GM12801 (cell line): ENCODE data around the gene CFAP119.

Experiments
- TF ChIP-seq, protein P1 (sequence below): IDR thresholded peaks from one replicate; pipeline ENCODE4 v1.5.1; 2011; ENCODE audit warnings: control low read depth; ENCODE audit not compliant: insufficient read length; ENCODE audit errors: extremely low read depth

CFAP119 gene

DNA sequence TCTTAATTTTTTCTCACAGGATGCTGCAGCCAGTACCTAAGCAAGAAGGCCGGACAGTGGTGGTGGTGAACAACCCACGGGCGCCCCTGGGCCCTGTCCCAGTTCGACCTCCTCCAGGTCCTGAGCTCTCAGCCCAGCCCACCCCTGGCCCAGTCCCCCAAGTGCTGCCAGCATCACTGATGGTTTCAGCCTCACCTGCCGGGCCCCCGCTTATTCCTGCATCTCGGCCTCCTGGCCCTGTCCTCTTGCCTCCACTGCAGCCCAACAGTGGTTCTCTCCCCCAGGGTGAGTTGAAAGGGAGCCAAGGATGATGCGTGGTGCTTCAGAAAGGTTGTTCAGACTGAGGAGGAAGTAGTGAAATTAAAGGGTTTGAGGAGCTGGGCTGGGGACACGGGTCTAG lies 41.2 kb downstream of the CFAP119 start:
- TF ChIP-seq, protein P1, sequence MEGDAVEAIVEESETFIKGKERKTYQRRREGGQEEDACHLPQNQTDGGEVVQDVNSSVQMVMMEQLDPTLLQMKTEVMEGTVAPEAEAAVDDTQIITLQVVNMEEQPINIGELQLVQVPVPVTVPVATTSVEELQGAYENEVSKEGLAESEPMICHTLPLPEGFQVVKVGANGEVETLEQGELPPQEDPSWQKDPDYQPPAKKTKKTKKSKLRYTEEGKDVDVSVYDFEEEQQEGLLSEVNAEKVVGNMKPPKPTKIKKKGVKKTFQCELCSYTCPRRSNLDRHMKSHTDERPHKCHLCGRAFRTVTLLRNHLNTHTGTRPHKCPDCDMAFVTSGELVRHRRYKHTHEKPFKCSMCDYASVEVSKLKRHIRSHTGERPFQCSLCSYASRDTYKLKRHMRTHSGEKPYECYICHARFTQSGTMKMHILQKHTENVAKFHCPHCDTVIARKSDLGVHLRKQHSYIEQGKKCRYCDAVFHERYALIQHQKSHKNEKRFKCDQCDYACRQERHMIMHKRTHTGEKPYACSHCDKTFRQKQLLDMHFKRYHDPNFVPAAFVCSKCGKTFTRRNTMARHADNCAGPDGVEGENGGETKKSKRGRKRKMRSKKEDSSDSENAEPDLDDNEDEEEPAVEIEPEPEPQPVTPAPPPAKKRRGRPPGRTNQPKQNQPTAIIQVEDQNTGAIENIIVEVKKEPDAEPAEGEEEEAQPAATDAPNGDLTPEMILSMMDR, result no peak

DNA sequence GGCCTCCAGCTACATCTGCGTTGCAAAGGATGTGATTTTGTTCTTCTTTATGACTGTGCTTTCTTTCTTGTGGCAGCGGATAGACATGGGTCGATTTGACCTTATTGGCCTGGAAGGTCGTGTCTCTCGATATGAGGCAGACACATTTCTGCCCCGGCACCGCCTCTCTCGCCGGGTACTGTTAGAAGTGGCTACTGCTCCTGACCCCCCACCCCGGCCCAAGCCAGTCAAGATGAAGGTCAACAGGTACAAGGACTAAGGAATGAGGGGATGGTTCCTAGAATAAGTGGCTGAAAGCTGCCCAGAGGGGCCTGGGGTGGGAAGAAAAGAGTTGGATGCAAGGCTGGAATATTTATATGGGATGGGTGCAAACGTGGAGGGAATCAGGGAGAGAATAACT lies 41.8 kb downstream of the CFAP119 start:
- TF ChIP-seq, protein P1, result no peak

DNA sequence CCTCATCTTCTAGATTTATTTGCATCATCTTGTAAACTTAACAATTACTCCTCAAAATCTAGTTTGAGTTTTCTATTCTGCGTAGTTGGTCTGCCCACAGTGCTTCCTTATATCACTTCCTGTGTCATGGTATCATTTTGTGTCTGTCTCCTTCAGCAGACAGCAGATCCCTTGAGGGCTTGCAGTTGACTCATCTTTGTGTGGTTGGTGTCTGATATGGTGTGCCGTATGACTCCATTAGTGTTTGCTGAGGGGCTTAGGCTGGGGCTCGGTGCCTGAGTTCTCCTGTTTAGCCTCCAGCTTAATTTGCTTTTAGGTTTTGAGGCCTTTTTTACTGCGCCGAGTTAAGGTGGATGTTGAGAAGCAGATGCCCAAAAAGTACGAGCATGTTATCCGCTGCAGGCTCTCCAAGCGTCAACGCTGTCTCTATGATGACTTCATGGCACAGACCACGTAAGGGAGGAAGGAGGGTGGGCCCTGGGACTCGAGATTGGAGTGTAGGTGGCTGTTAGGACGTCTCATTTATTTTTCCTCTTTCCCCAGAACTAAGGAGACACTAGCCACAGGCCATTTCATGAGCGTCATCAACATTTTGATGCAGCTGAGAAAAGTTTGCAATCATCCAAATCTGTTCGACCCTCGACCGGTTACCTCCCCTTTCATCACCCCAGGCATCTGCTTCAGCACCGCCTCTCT lies 46.0 kb downstream of the CFAP119 start:
- TF ChIP-seq, protein P1, result no peak

DNA sequence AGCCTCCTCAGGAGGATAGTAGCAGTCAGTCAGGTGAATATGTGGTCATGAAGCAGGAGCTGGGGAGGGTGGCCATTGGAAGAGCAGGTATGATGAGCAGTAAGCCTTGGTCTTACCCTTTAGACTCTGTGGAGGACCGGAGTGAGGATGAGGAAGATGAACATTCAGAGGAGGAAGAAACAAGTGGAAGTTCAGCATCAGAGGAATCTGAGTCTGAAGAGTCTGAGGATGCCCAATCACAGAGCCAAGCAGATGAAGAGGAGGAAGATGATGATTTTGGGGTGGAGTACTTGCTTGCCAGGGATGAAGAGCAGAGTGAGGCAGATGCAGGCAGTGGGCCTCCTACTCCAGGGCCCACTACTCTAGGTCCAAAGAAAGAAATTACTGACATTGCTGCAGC lies 50.1 kb downstream of the CFAP119 start:
- TF ChIP-seq, protein P1, result no peak

DNA sequence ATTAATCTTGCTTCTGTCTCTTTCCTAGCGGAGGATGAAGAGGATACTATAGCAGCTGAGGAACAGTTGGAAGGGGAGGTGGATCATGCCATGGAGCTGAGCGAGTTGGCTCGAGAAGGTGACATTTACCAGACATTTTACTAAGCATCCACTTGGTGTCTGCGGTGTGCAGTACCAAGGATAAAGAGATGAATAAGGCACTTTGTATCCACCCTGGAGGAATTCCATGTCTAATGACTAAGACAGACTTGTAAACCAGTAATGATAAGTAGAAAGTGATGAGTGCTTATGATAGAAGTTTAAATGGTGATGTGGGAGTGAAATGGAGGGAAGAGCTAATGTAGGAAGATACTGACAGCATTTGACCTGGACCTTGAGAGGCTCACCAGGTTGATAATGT lies 50.9 kb downstream of the CFAP119 start:
- TF ChIP-seq, protein P1, result no peak
